VCaP (cell line): ENCODE measurements around the gene FOXL2.
A peak's percentile ranks its signal among the peaks of the same experiment; 100 is the strongest.

Source experiments
- H3K27ac ChIP-seq: fragments of 450-650 bp; 2 replicates; pipeline ENCODE4 v1.5.1; 2017
- CTCF ChIP-seq: fragments of 450-650 bp; conservative IDR thresholded peaks from 2 replicates; pipeline ENCODE4 v1.5.1; 2017; ENCODE audit warnings: mild to moderate bottlenecking, moderate library complexity

FOXL2 gene

GRCh38 chr3:138950701-138951100 lies 3.8 kb upstream of the FOXL2 start:
- no peak overlapping the region for H3K27ac ChIP-seq
- TF ChIP-seq CTCF, result no peak

- no peak for TF ChIP-seq CTCF
- H3K27ac ChIP-seq, result no peak overlapping the region; the same call in 1 of the 2 replicates
Observed at GRCh38 chr3:138950006-138950644, 3.2 kb upstream of the FOXL2 start.

GRCh38 chr3:138949445-138950005 lies 2.6 kb upstream of the FOXL2 start:
- no peak overlapping the region for H3K27ac ChIP-seq
- TF ChIP-seq CTCF, result no peak

- TF ChIP-seq CTCF, result no peak
- H3K27ac ChIP-seq, result no peak overlapping the region
Observed at GRCh38 chr3:138949002-138949418, 2.1 kb upstream of the FOXL2 start.

GRCh38 chr3:138948371-138949001 lies 1.5 kb upstream of the FOXL2 start:
- no peak overlapping the region for H3K27ac ChIP-seq
- no peak for TF ChIP-seq CTCF

- H3K27ac ChIP-seq, result peak overlapping the region; percentile 56
- TF ChIP-seq CTCF, result no peak
Observed at GRCh38 chr3:138947495-138948121, 671 bp upstream of the FOXL2 start.
